Fibroblast of villous mesenchyme (primary cell): Measurements from ENCODE around the gene PPP1R26. TPM values are rescaled to one million over a fixed set of nuclear protein-coding genes. Genes with fewer than 3 reads are reported as not detected.

Source experiments
- DNase-seq: peaks from one replicate; pipeline ENCODE4 v3.0.0-alpha.2; 2010; ENCODE audit warnings: low read depth
- H3K4me3 ChIP-seq: 2 replicates; pipeline ENCODE4 v1.5.1; 2011; ENCODE audit warnings: low read depth, mild to moderate bottlenecking, low read length
- total RNA-seq: library from RNA; depleted of rRNA; stranded (reverse); fragments of >200 nt; gene quantifications from 2 replicates; pipeline ENCODE4 v1.2.3, GENCODE V29; 2012
- TF ChIP-seq, protein P1 (sequence below): IDR thresholded peaks from 2 replicates; pipeline ENCODE4 v1.5.1; 2012; ENCODE audit warnings: low read depth, mild to moderate bottlenecking, low read length; ENCODE audit not compliant: insufficient read depth

PPP1R26 gene
- total RNA-seq, 1 donor, result 11.7 TPM

DNA sequence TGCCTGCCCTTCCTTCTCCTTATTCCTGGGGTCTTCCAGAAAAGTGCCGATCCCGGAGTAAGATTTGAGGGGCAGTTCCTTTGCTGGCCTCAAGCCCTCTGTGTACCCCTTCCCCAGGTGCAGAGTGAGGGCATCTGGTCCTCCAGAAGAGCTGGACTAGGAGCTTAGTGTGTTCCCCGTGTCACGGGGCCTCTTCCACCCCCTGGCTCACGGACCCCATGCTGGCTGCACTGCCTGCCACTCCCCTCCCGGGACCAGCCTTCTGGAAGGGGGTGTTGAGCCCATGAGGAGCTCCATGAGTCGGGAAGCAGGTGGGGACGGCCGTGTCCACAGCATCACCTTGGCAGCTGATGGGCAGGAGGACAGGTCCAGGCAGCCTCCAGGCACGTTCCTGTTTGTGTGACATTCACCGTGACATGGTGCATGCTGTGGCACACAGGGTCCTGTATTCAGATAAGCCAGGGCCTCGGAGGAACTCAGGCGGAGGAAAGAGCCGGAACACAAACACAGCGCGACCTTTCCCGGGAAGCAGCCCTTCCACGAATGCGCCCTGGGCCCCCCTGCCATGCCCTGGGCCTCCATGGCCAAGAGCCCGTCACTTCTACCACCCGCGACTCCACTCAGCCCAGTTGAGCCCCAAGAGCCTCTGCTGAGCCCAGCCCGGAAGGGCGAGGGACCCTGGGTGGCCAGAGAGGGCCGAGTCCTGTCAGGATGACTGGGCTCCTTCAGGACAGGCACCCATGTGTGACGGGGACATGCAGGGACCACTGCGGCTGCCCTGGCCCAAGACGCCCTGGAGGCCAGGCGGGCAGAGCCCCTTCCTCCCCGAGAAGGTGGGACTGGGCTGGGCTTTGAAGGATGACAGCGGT, 35.7 kb downstream of the PPP1R26 start:
- TF ChIP-seq, protein P1, sequence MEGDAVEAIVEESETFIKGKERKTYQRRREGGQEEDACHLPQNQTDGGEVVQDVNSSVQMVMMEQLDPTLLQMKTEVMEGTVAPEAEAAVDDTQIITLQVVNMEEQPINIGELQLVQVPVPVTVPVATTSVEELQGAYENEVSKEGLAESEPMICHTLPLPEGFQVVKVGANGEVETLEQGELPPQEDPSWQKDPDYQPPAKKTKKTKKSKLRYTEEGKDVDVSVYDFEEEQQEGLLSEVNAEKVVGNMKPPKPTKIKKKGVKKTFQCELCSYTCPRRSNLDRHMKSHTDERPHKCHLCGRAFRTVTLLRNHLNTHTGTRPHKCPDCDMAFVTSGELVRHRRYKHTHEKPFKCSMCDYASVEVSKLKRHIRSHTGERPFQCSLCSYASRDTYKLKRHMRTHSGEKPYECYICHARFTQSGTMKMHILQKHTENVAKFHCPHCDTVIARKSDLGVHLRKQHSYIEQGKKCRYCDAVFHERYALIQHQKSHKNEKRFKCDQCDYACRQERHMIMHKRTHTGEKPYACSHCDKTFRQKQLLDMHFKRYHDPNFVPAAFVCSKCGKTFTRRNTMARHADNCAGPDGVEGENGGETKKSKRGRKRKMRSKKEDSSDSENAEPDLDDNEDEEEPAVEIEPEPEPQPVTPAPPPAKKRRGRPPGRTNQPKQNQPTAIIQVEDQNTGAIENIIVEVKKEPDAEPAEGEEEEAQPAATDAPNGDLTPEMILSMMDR, result no peak

DNA sequence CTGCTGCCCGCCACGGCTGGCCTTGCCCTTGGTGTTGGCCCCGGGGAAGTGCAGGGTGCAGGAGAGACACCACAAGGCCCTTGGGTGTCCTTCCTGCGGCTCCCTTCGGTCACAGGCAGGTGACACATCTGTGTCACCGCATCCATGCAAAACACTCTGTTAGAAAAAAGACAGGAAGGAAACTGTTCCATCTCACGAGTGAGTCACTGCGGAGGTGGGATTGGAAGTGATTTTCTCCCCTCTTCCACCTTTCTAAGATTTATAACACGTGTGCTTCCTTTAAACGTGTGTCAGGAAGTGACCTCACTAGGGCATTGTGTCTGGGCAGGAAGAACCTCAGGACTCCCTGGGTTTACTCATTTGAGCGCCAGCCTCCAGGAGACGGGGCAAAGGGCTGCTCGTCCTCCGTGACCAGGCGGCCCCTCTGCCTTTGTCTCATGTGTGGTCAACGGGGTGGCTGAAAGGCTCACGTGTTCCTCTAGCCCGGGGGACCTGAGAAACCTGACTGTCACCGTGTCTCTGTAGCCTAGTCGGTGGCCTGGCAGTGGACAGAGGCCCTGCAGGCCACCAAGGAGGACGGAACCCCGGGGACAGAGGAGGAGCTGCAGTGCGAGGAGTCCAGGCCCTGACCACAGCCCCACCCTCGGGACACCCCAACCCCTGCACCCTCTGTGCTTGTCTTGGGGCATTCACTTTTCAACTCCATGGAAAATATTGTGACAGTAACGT, 36.7 kb downstream of the PPP1R26 start:
- no peak overlapping the region for H3K4me3 ChIP-seq
- TF ChIP-seq, protein P1, result no peak

More for the DNA sequence above, 35.7 kb downstream of the PPP1R26 start:
- no peak for DNase-seq
- no peak overlapping the region for H3K4me3 ChIP-seq

DNA sequence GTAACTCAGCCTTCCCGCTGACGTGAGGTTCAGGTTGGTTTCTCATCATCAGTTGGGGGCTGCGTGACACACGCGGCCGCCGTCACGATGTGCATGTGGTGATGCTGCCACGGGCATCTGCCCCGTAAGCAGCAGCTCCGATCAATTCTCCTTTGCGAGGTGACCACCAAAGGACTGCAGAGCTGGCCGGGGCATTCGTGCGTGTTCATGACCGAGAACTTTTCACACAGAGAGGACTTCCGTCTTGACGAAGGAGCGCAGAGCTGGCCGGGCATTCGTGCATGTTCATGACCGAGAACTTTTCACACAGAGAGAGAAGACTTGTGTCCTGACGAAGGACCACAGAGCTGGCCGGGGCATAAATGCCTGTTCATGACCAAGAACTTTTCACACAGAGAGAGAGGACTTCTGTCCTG, 37.8 kb downstream of the PPP1R26 start:
- TF ChIP-seq, protein P1, result no peak
- no peak for DNase-seq
- no peak overlapping the region for H3K4me3 ChIP-seq

More for the DNA sequence above, 36.7 kb downstream of the PPP1R26 start:
- DNase-seq, result no peak

GRCh38 chr9:135519179-135519971, 39.8 kb downstream of the PPP1R26 start:
- H3K4me3 ChIP-seq, result no peak overlapping the region
- TF ChIP-seq, protein P1, result no peak
- no peak for DNase-seq

- TF ChIP-seq, protein P1, result no peak
- no peak within 1 kb of the TSS for H3K4me3 ChIP-seq
- DNase-seq, result no peak
Observed at GRCh38 chr9:135520916-135521607, 41.5 kb downstream of the PPP1R26 start, which contains the start of gene LCN1. TSS of gene LCN1 (plus strand) at chr9:135521440. CDS start at chr9:135521498, 58 bp downstream.

DNA sequence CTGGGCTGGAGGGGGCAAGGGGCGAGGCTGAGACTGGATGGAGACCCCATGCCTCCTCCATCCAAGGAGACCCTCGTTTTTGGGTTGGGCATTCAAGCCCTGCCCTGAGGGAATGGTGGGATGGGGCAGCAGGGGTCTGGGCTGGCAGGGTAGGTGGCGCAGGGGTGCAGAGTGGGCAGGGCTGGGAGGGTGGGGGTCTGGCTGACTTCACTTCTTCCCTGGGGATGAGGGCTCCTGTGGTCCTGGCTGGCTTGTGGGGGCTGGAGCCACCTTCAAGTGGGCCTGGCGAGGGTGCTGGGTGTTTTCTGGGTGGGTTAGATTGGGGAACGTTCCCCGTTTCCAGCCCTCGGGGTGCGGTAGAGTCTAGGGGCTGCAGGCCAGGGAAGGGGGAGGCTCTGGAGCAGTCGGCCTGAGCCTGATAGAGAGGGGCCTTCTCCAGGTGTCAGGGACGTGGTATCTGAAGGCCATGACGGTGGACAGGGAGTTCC, 42.1 kb downstream of the PPP1R26 start:
- no peak overlapping the region for H3K4me3 ChIP-seq
- DNase-seq, result no peak
- TF ChIP-seq, protein P1, result no peak
